Nephron progenitor cell (in vitro differentiated cells): ENCODE data around the gene AXIN1.

ENCODE experiments used
- DNase-seq: peaks from one replicate; pipeline ENCODE4 v3.0.0; 2021
- H3K27ac Mint-ChIP-seq: 2 replicates; pipeline ENCODE4 v1.8.0; 2021; ENCODE audit warnings: mild to moderate bottlenecking, moderate library complexity, mixed read lengths
- H3K27me3 Mint-ChIP-seq: 2 replicates; pipeline ENCODE4 v1.8.0; 2021; ENCODE audit warnings: mild to moderate bottlenecking, low read depth, mixed read lengths; ENCODE audit not compliant: poor library complexity
- H3K36me3 Mint-ChIP-seq: 2 replicates; pipeline ENCODE4 v1.8.0; 2021; ENCODE audit warnings: low read depth, mixed read lengths
- H3K4me1 Mint-ChIP-seq: 2 replicates; pipeline ENCODE4 v1.8.0; 2021; ENCODE audit warnings: mixed read lengths
- H3K4me3 Mint-ChIP-seq: 2 replicates; pipeline ENCODE4 v1.8.0; 2021; ENCODE audit warnings: mild to moderate bottlenecking, moderate library complexity, mixed read lengths
- H3K9me3 Mint-ChIP-seq: 2 replicates; pipeline ENCODE4 v1.8.0; 2021; ENCODE audit warnings: mild to moderate bottlenecking, moderate library complexity, mixed read lengths
- CTCF ChIP-seq: fragments of 200-600 bp; sonication (generic); IDR thresholded peaks from 2 replicates; pipeline ENCODE4 v1.5.0; 2021; ENCODE audit warnings: antibody characterized with exemption

Gene AXIN1

DNA sequence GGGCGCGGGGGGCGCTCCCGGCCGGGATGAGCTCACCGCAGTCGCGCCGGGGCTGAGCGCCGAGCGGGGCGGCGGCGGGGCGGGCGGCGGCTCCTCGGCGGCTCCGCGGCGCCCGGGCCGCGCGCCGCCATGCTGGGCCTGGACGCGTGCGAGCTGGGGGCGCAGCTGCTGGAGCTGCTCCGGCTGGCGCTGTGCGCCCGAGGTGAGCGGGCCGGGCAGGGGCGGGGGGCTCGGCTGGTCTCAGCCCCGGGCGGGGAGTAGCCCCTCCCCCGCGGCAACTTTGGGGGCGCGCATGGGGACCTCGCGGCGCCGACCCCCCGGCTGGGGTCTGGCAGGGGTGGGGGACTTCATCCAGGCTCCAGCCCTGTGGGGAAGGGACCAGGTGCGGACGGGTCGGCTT, 72.0 kb downstream of the AXIN1 start, which contains the start of gene ARHGDIG:
TSS of gene ARHGDIG (plus strand) at position 40 of the 400 bp plus-strand sequence. CDS start at position 130, 90 bp downstream.
- Mint-ChIP-seq H3K4me1 (no peaks in the 10 kb centered on the region), H3K9me3 (peaks cover 3% of the 10 kb centered on the region), H3K36me3 (peaks cover 3% of the 10 kb centered on the region), H3K27me3 (peaks cover 60% of the 10 kb centered on the region), H3K4me3 (peak within 1 kb of the TSS; percentile 54), H3K27ac (no peak within 1 kb of the TSS)
- DNase-seq, result peak; percentile 50
- no peak for TF ChIP-seq CTCF

DNA sequence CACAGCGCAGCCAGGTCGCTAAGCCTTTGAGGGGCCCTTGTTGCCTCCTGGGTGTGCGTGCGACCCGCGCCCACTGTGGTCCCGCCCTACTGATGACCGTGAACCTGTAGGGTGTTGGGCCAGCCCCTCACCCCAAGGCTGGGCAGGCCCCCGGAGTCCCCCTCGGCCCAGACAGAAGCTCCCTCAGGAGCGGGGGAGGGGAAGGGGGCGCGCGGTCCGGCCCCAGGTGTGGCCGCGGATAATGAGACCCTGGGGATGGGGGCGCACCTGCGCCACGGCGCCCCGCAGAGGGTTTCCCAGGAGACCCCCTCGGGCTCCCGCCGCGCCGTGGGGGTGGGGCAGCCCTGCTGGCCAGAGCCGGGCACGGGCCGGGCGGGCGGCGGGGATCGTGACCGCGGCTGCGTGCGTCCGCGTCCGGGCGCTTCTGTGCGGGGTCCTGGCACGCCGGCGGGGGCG, 72.5 kb downstream of the AXIN1 start:
- no peak for TF ChIP-seq CTCF
- Mint-ChIP-seq H3K27me3 (peaks cover 64% of the 10 kb centered on the region), H3K4me3 (peak overlapping the region; percentile 48)

GRCh38 chr16:279531-279930, 73.0 kb downstream of the AXIN1 start:
- H3K4me3 Mint-ChIP-seq, result peak overlapping the region; percentile 48
- no peaks in the 10 kb centered on the region for H3K36me3 Mint-ChIP-seq
- H3K27me3 Mint-ChIP-seq, result peaks cover 69% of the 10 kb centered on the region
- no peak overlapping the region for H3K27ac Mint-ChIP-seq
- TF ChIP-seq CTCF, result no peak
- H3K4me1 Mint-ChIP-seq, result no peaks in the 10 kb centered on the region
- no peaks in the 10 kb centered on the region for H3K9me3 Mint-ChIP-seq
- DNase-seq, result no peak

More for the DNA sequence above, 72.5 kb downstream of the AXIN1 start:
- DNase-seq, result peak; percentile 53
- H3K9me3 Mint-ChIP-seq, result no peaks in the 10 kb centered on the region
- H3K4me1 Mint-ChIP-seq, result no peaks in the 10 kb centered on the region
- H3K36me3 Mint-ChIP-seq, result no peaks in the 10 kb centered on the region
- H3K27ac Mint-ChIP-seq, result no peak overlapping the region

- H3K9me3 Mint-ChIP-seq, result no peaks in the 10 kb centered on the region
- H3K27ac Mint-ChIP-seq, result no peak overlapping the region
- H3K4me1 Mint-ChIP-seq, result no peaks in the 10 kb centered on the region
- peaks cover 75% of the 10 kb centered on the region for H3K27me3 Mint-ChIP-seq
- no peaks in the 10 kb centered on the region for H3K36me3 Mint-ChIP-seq
- H3K4me3 Mint-ChIP-seq, result no peak overlapping the region
- TF ChIP-seq CTCF, result no peak
- DNase-seq, result no peak
Measured at GRCh38 chr16:278863-279366, 73.6 kb downstream of the AXIN1 start.

DNA sequence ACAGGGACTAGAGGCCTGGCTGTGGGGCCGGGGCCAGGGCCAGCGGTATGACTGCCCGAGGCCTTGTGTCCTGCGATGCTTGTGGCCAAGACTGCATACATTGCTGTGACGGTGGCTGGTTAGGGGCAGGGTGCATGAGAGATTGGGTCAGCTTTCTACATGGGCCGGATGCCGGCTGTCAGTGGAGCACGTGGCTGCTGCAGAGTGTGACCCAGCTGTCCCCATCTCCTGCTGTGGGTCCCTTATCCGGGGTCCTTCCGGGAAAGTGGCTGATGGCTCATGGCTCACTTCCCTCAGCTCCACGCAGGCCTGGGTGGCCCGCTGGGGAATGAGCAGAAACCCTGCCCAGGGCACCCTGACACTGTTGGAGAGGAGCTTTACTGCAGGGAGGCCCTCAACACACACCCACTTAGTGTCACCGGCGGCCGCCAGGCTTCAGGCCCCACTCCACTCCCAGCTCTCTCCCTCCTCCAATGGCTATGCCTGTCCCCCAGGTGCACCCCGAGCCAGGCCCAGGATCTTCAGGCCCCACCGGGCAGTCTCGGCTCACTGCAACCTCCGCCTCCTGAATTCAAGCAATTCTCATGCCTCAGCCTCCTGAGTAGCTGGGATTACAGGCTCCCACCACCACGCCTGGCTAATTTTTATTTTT, 76.0 kb downstream of the AXIN1 start:
- Mint-ChIP-seq H3K27me3 (peaks cover 79% of the 10 kb centered on the region), H3K4me3 (peak overlapping the region; percentile 76), H3K27ac (no peak overlapping the region), H3K9me3 (no peaks in the 10 kb centered on the region), H3K4me1 (no peaks in the 10 kb centered on the region), H3K36me3 (no peaks in the 10 kb centered on the region)
- DNase-seq, result no peak
- no peak for TF ChIP-seq CTCF

GRCh38 chr16:275786-276232, 76.7 kb downstream of the AXIN1 start, which contains the start of gene RGS11:
Gene RGS11 (minus strand): TSS chr16:275944. CDS start chr16:275911, 33 bp downstream.
- H3K4me3 Mint-ChIP-seq, result peak within 1 kb of the TSS; percentile 76
- H3K36me3 Mint-ChIP-seq, result no peaks in the 10 kb centered on the region
- TF ChIP-seq CTCF, result no peak
- no peak within 1 kb of the TSS for H3K27ac Mint-ChIP-seq
- peaks cover 75% of the 10 kb centered on the region for H3K27me3 Mint-ChIP-seq
- H3K9me3 Mint-ChIP-seq, result no peaks in the 10 kb centered on the region
- peak; percentile 35 for DNase-seq
- no peaks in the 10 kb centered on the region for H3K4me1 Mint-ChIP-seq
